IMR-90 (cell line): ENCODE measurements around the gene MRPL9. TPM values are rescaled to one million over a fixed set of nuclear protein-coding genes. Genes with fewer than 3 reads are reported as not detected.

Experiments
- ATAC-seq: fragments of 200-7000 bp; cut with Tn5 transposase; 2 replicates; pipeline ENCODE4 v1.9.1; 2020; ENCODE audit warnings: low read depth, mild to moderate bottlenecking, moderate library complexity
- BruUV-seq: library from RNA; stranded (reverse); fragments of 400-500 nt; replicated peaks from 2 replicates; lab custom pipeline; 2021; lab: Mats Ljungman, UMichigan
- CTCF ChIA-PET: fragments of 300-600 bp; formaldehyde crosslinking; extraction: SDS; loops from one replicate; lab custom pipeline; 2021; ENCODE audit warnings: antibody characterized with exemption; lab: Yijun Ruan, JAX
- POLR2A ChIA-PET: fragments of 300-600 bp; sonication (Branson Sonifier 250); formaldehyde crosslinking; loops from one replicate; lab custom pipeline; 2022; ENCODE audit warnings: antibody characterized with exemption; ENCODE audit not compliant: unreplicated experiment; lab: Charles Lee
- DNase-seq: peaks from one replicate; pipeline ENCODE4 v3.0.0; 2013
- H2AFZ ChIP-seq: replicated peaks from 2 replicates; pipeline ENCODE3; 2013; ENCODE audit warnings: low read length, mild to moderate bottlenecking; ENCODE audit not compliant: poor library complexity
- H2AK5ac ChIP-seq: 2 replicates; pipeline ENCODE4 v1.6.1; 2013; ENCODE audit warnings: low read depth, low read length, inconsistent platforms
- H2AK9ac ChIP-seq: replicated peaks from 2 replicates; pipeline ENCODE3; 2013; ENCODE audit warnings: mild to moderate bottlenecking, low read depth, low read length, moderate library complexity; ENCODE audit not compliant: poor library complexity
- H2BK120ac ChIP-seq: 2 replicates; pipeline ENCODE4 v1.6.1; 2013; ENCODE audit warnings: low read depth, low read length, inconsistent platforms
- H2BK15ac ChIP-seq: 3 replicates; pipeline ENCODE4 v1.6.1; 2013; ENCODE audit warnings: low read depth, low read length, inconsistent platforms
- H2BK20ac ChIP-seq: 2 replicates; pipeline ENCODE4 v1.6.1; 2013; ENCODE audit warnings: low read depth, mild to moderate bottlenecking, inconsistent platforms, low read length, moderate library complexity
- H2BK5ac ChIP-seq: 2 replicates; pipeline ENCODE4 v1.6.1; 2013; ENCODE audit warnings: mild to moderate bottlenecking, low read depth, low read length, inconsistent platforms; ENCODE audit not compliant: poor library complexity, severe bottlenecking
- H3K14ac ChIP-seq: replicated peaks from 2 replicates; pipeline ENCODE4 v1.6.1; 2013; ENCODE audit warnings: low read depth, low read length, inconsistent platforms
- H3K18ac ChIP-seq: 2 replicates; pipeline ENCODE4 v1.6.1; 2013; ENCODE audit warnings: low read depth, low read length, control low read depth
- H3K23ac ChIP-seq: 2 replicates; pipeline ENCODE4 v1.6.1; 2013; ENCODE audit warnings: low read depth, low read length, inconsistent platforms
- H3K27ac ChIP-seq: 2 replicates; pipeline ENCODE4 v1.5.1; 2013; ENCODE audit warnings: mild to moderate bottlenecking, control low read depth, low read length; ENCODE audit not compliant: insufficient read depth
- H3K27me3 ChIP-seq: 2 replicates; pipeline ENCODE4 v1.6.1; 2013; ENCODE audit warnings: low read length; ENCODE audit not compliant: control insufficient read depth, insufficient read depth
- H3K36me3 ChIP-seq: 2 replicates; pipeline ENCODE4 v1.6.1; 2013; ENCODE audit warnings: low read length, mixed read lengths; ENCODE audit not compliant: control insufficient read depth, insufficient read depth
- H3K4ac ChIP-seq: 2 replicates; pipeline ENCODE4 v1.6.1; 2013; ENCODE audit warnings: low read depth, low read length, inconsistent platforms
- H3K4me1 ChIP-seq: 2 replicates; pipeline ENCODE4 v1.6.1; 2013; ENCODE audit warnings: low read length, mixed read lengths; ENCODE audit not compliant: control insufficient read depth, insufficient read depth
- H3K4me2 ChIP-seq: 2 replicates; pipeline ENCODE4 v1.6.1; 2013; ENCODE audit warnings: low read depth, mild to moderate bottlenecking, control low read depth, low read length, moderate library complexity
- H3K4me3 ChIP-seq: 2 replicates; pipeline ENCODE4 v1.5.1; 2013; ENCODE audit warnings: low read depth, mild to moderate bottlenecking, control low read depth, low read length, moderate library complexity; ENCODE audit not compliant: insufficient read depth
- H3K56ac ChIP-seq: 2 replicates; pipeline ENCODE4 v1.6.1; 2013; ENCODE audit warnings: low read length, inconsistent platforms; ENCODE audit not compliant: insufficient read depth; ENCODE audit errors: extremely low read depth
- H3K79me1 ChIP-seq, 2 experiments: 2 replicates each; pipeline ENCODE4 v1.6.1; 2013; ENCODE audit warnings: low read length in 2 of 2, inconsistent platforms in 1 of 2, low read depth in 1 of 2
- H3K9ac ChIP-seq: 2 replicates; pipeline ENCODE4 v1.6.1; 2013; ENCODE audit warnings: low read depth, low read length, control low read depth
- H3K9me1 ChIP-seq: 2 replicates; pipeline ENCODE4 v1.6.1; 2013; ENCODE audit warnings: low read length, inconsistent platforms; ENCODE audit not compliant: insufficient read depth
- H3K9me3 ChIP-seq: 2 replicates; pipeline ENCODE4 v1.6.1; 2013; ENCODE audit warnings: low read length; ENCODE audit not compliant: control insufficient read depth, insufficient read depth
- H4K20me1 ChIP-seq: 2 replicates; pipeline ENCODE4 v1.6.1; 2013; ENCODE audit warnings: low read length, inconsistent platforms; ENCODE audit not compliant: insufficient read depth
- H4K5ac ChIP-seq: 2 replicates; pipeline ENCODE4 v1.6.1; 2013; ENCODE audit warnings: mild to moderate bottlenecking, low read depth, low read length, control low read depth
- H4K8ac ChIP-seq, 2 experiments: 2 replicates each; pipeline ENCODE4 v1.6.1; 2013; ENCODE audit warnings: low read depth in 2 of 2, low read length in 2 of 2, control low read depth in 1 of 2, inconsistent platforms in 1 of 2
- H4K91ac ChIP-seq: 2 replicates; pipeline ENCODE4 v1.6.1; 2013; ENCODE audit warnings: low read depth, low read length, inconsistent platforms; ENCODE audit not compliant: insufficient read depth
- BHLHE40 ChIP-seq: fragments of 150-350 bp; IDR thresholded peaks from 2 replicates; pipeline ENCODE4 v1.6.1; 2016; ENCODE audit warnings: mild to moderate bottlenecking, low read depth, low read length
- CHD1 ChIP-seq: IDR thresholded peaks from 2 replicates; pipeline ENCODE4 v1.6.1; 2012; ENCODE audit warnings: low read depth, low read length, improper control_type of control experiment
- FOS ChIP-seq: fragments of 150-350 bp; IDR thresholded peaks from 2 replicates; pipeline ENCODE4 v1.6.1; 2016; ENCODE audit warnings: low read depth, low read length
- MAFK ChIP-seq: IDR thresholded peaks from 2 replicates; pipeline ENCODE4 v1.6.1; 2012; ENCODE audit warnings: low read depth, low read length, improper control_type of control experiment
- MAZ ChIP-seq: IDR thresholded peaks from 2 replicates; pipeline ENCODE4 v1.6.1; 2012; ENCODE audit warnings: low read depth, mild to moderate bottlenecking, low read length, improper control_type of control experiment, moderate library complexity, borderline replicate concordance
- MXI1 ChIP-seq: IDR thresholded peaks from 2 replicates; pipeline ENCODE4 v1.6.1; 2012; ENCODE audit warnings: low read depth, mild to moderate bottlenecking, low read length, moderate library complexity, borderline replicate concordance
- NFE2L2 ChIP-seq: fragments of 150-350 bp; IDR thresholded peaks from 2 replicates; pipeline ENCODE4 v1.6.1; 2016; ENCODE audit warnings: low read depth, mild to moderate bottlenecking, low read length
- POLR2A ChIP-seq: IDR thresholded peaks from 2 replicates; pipeline ENCODE4 v1.6.1; 2012; ENCODE audit warnings: mild to moderate bottlenecking, low read depth, low read length
- RAD21 ChIP-seq: IDR thresholded peaks from 2 replicates; pipeline ENCODE4 v1.6.1; 2012; ENCODE audit warnings: low read length, improper control_type of control experiment
- RCOR1 ChIP-seq: IDR thresholded peaks from 2 replicates; pipeline ENCODE4 v1.6.1; 2012; ENCODE audit warnings: mild to moderate bottlenecking, low read length, improper control_type of control experiment; ENCODE audit not compliant: insufficient replicate concordance
- RFX5 ChIP-seq: IDR thresholded peaks from 2 replicates; pipeline ENCODE4 v1.8.0; 2012; ENCODE audit warnings: low read depth, mild to moderate bottlenecking, low read length, moderate library complexity
- SMC3 ChIP-seq: fragments of 150-350 bp; IDR thresholded peaks from 2 replicates; pipeline ENCODE4 v1.6.1; 2016; ENCODE audit warnings: low read depth, mild to moderate bottlenecking, antibody characterized with exemption, low read length, moderate library complexity
- WGBS, 2 experiments: methylation state at CpG; one replicate each; pipeline versions ENCODE4 v1.1.5 to v1.1.7; 2013; ENCODE audit warnings: missing lambda C conversion rate in 2 of 2; ENCODE audit not compliant: insufficient read length in 1 of 2; ENCODE audit errors: extremely low coverage in 2 of 2; 5-methylcytosine and 5-hydroxymethylcytosine counted together
- dilution Hi-C: fragments of 300-500 bp; cut with HindIII; formaldehyde crosslinking; loops from one replicate; pipeline ENCODE4 v1.14.3; 2018; ENCODE audit warnings: low sequenced_read_pairs; ENCODE audit not compliant: unreplicated experiment
- in situ Hi-C: fragments of 300-500 bp; cut with MboI; formaldehyde crosslinking; loops from 3 replicates; pipeline ENCODE4 v1.14.3; 2019; ENCODE audit warnings: low sequenced_read_pairs, inconsistent platforms, mixed read lengths
- intact Hi-C: fragments of 100-400 bp; cut with micrococcal nuclease; formaldehyde crosslinking; loops from 2 replicates; pipeline ENCODE4 v1.10.0; 2022
- polyA plus RNA-seq, 3 experiments: library from polyadenylated mRNA; depleted of rRNA; stranded (reverse); fragments of >200 nt; gene quantifications; 2 replicates each; pipeline ENCODE4 v1.2.3, GENCODE V29; 2012; ENCODE audit warnings: low replicate concordance in 1 of 3
- total RNA-seq: library from RNA; depleted of rRNA; stranded (reverse); fragments of >200 nt; gene quantifications from 2 replicates; pipeline ENCODE4 v1.2.3, GENCODE V29; 2012
- TF ChIP-seq, protein P1 (sequence below): fragments of 150-350 bp; IDR thresholded peaks from 2 replicates; pipeline ENCODE4 v1.6.1; 2017; ENCODE audit warnings: mild to moderate bottlenecking, antibody characterized with exemption, low read length, low read depth
- TF ChIP-seq, protein P2 (sequence below): conservative IDR thresholded peaks from 2 replicates; pipeline ENCODE4 v1.5.1; 2012; ENCODE audit warnings: mild to moderate bottlenecking, low read depth, low read length, improper control_type of control experiment

MRPL9 gene
- total and polyA plus RNA-seq, 2 of the 4 experiments (the other 2 are of a cell fraction) = 65.4 to 87.5 TPM

DNA sequence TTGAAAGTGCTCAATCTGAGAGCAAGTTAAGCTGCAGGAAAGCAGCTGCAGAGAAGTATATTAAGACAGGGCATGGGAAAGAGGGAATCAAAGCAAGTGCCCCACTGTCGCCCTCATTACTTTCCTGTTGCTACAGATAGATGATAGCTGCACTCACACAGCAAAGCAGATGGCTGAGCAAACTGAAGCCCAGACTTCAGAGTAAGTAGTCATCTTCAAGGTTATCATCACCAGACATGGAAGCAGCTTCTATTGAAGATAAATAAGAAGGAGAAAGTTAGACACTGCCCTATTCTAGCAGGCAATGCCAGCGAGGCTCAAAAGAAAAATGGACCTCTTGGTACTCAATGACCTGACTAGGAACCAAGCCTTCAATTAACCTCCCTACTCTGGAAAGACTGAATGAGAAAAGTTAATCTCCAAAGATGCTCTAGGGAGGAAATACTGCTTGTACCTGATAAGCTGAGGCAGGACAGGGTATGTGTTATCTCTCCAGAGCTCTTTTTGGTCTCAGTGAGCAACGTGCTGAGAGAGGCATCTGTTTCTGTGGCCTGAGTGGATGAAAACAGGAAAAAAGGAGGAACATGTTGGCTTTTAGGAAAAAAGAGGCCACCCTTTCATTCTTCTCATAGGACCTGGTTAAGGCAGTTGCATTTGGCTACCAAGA lies 11.1 kb upstream of the MRPL9 start (continued):
- TF ChIP-seq POLR2A (no peak), BHLHE40 (no peak)
- TF ChIP-seq, protein P1, sequence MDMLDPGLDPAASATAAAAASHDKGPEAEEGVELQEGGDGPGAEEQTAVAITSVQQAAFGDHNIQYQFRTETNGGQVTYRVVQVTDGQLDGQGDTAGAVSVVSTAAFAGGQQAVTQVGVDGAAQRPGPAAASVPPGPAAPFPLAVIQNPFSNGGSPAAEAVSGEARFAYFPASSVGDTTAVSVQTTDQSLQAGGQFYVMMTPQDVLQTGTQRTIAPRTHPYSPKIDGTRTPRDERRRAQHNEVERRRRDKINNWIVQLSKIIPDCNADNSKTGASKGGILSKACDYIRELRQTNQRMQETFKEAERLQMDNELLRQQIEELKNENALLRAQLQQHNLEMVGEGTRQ = no peak

DNA sequence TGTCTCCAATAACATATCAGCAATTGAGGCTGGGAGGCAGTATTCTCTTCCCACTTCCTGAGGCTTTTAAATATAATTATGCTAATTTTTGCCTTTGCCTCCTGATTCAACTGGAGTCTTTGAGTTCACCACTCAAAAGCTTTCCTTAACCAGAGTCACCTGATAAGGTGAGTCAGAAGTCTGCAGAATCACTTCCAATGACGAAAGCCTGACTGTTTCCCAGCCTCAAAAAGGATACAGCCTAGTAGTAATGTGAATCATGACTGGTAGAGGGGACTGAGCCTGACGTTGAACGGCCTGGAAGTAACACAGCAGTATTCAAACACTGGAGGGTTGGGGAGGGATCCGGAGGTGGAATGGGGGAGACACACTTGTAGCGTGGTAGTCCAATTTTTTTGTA lies 10.4 kb upstream of the MRPL9 start:
- DNase-seq (peak; percentile 72), ATAC-seq (no peak)
- no TSS peak for BruUV-seq
- H3K14ac ChIP-seq = no peak overlapping the region
- ChIA-PET POLR2A (no interaction called here), CTCF (no interaction called here)
- no peak overlapping the region for H4K8ac ChIP-seq
- no peaks in the 10 kb centered on the region for H3K36me3 ChIP-seq
- H2BK5ac ChIP-seq = no peak overlapping the region
- H2AFZ ChIP-seq = no peak overlapping the region
- H3K56ac ChIP-seq = no peak overlapping the region
- in situ Hi-C loops (no loop called here), intact Hi-C loops (no loop called here), dilution Hi-C loops (no loop called here)
- H3K9ac ChIP-seq = no peak overlapping the region
- H3K27me3 ChIP-seq = peaks cover 3% of the 10 kb centered on the region
- H3K23ac ChIP-seq = no peak overlapping the region
- H4K20me1 ChIP-seq = no peaks in the 10 kb centered on the region
- no peak overlapping the region for H2BK20ac ChIP-seq
- WGBS, 2 experiments = no CpG with 5 or more reads among the region's 5 CpGs
- H2BK15ac ChIP-seq = no peak overlapping the region
- no peak overlapping the region for H3K4ac ChIP-seq
- no peak overlapping the region for H4K91ac ChIP-seq
- H3K9me3 ChIP-seq = no peaks in the 10 kb centered on the region
- H3K27ac ChIP-seq = no peak overlapping the region
- H3K4me1 ChIP-seq = no peaks in the 10 kb centered on the region
- no peak overlapping the region for H4K5ac ChIP-seq
- no peak overlapping the region for H3K18ac ChIP-seq
- no peak overlapping the region for H2BK120ac ChIP-seq
- no peak overlapping the region for H3K4me3 ChIP-seq
- H3K9me1 ChIP-seq = no peaks in the 10 kb centered on the region; the same call in 1 of the 2 replicates
- no peak overlapping the region for H2AK9ac ChIP-seq
- H3K4me2 ChIP-seq = no peak overlapping the region
- H2AK5ac ChIP-seq = no peak overlapping the region
- no peaks in the 10 kb centered on the region for H3K79me1 ChIP-seq
- TF ChIP-seq SMC3 (no peak), NFE2L2 (no peak), MAFK (no peak), RAD21 (no peak), RFX5 (no peak), MXI1 (no peak), POLR2A (no peak), MAZ (no peak), FOS (no peak), CHD1 (no peak), RCOR1 (no peak)
- TF ChIP-seq, protein P2, sequence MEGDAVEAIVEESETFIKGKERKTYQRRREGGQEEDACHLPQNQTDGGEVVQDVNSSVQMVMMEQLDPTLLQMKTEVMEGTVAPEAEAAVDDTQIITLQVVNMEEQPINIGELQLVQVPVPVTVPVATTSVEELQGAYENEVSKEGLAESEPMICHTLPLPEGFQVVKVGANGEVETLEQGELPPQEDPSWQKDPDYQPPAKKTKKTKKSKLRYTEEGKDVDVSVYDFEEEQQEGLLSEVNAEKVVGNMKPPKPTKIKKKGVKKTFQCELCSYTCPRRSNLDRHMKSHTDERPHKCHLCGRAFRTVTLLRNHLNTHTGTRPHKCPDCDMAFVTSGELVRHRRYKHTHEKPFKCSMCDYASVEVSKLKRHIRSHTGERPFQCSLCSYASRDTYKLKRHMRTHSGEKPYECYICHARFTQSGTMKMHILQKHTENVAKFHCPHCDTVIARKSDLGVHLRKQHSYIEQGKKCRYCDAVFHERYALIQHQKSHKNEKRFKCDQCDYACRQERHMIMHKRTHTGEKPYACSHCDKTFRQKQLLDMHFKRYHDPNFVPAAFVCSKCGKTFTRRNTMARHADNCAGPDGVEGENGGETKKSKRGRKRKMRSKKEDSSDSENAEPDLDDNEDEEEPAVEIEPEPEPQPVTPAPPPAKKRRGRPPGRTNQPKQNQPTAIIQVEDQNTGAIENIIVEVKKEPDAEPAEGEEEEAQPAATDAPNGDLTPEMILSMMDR = no peak
- TF ChIP-seq, protein P1 = no peak
